Naive B cell (primary cell): ENCODE measurements around the gene GPR32. TPM values are rescaled to one million over a fixed set of nuclear protein-coding genes. Genes with fewer than 3 reads are reported as not detected.

Source experiments
- ATAC-seq, 2 donors: fragments of 150-1000 bp; cut with Tn5 transposase; 2 replicates each; pipeline ENCODE4 v1.10.0; 2021; ENCODE audit warnings: low read depth in 2 of 2, mild to moderate bottlenecking in 2 of 2, moderate library complexity in 2 of 2
- DNase-seq: peaks from one replicate; pipeline ENCODE4 v3.0.0; 2022
- H3K27ac Mint-ChIP-seq, 6 donors: one replicate each; pipeline ENCODE4 v1.8.0; 2020 to 2022; ENCODE audit warnings: mild to moderate bottlenecking in 6 of 6, mixed read lengths in 6 of 6, moderate library complexity in 5 of 6, inconsistent platforms in 2 of 6
- H3K27me3 Mint-ChIP-seq, 3 donors: one replicate each; pipeline ENCODE4 v1.8.0; 2021 to 2022; ENCODE audit warnings: mixed read lengths in 3 of 3, mild to moderate bottlenecking in 1 of 3
- H3K36me3 Mint-ChIP-seq, 2 donors: one replicate each; pipeline ENCODE4 v1.8.0; 2020 to 2022; ENCODE audit warnings: mixed read lengths in 2 of 2, inconsistent platforms in 1 of 2, mild to moderate bottlenecking in 1 of 2
- H3K4me1 Mint-ChIP-seq, 3 donors: one replicate each; pipeline ENCODE4 v1.8.0; 2020 to 2022; ENCODE audit warnings: mixed read lengths in 3 of 3, inconsistent platforms in 1 of 3, mild to moderate bottlenecking in 1 of 3, moderate library complexity in 1 of 3
- H3K4me3 Mint-ChIP-seq, 8 donors: one replicate each; pipeline ENCODE4 v1.8.0; 2020 to 2022; ENCODE audit warnings: mild to moderate bottlenecking in 8 of 8, mixed read lengths in 8 of 8, moderate library complexity in 8 of 8, inconsistent platforms in 2 of 8
- H3K9me3 Mint-ChIP-seq, 7 donors: one replicate each; pipeline ENCODE4 v1.8.0; 2020 to 2022; ENCODE audit warnings: mixed read lengths in 7 of 7, mild to moderate bottlenecking in 5 of 7, inconsistent platforms in 2 of 7, moderate library complexity in 1 of 7
- polyA plus RNA-seq, 6 donors: library from polyadenylated mRNA; unstranded; fragments of 300-500 nt; fragmentation: Illumina TruSeq; gene quantifications; one replicate each; pipeline ENCODE4 v1.2.3, GENCODE V29; 2021; ENCODE audit warnings: low read depth in 6 of 6

Gene GPR32
- polyA plus RNA-seq, 6 donors from 2014 or later: not detected

- H3K36me3 Mint-ChIP-seq: no peaks in the 10 kb centered on the region
- ATAC-seq (no peak), DNase-seq (no peak)
- H3K4me3 Mint-ChIP-seq: no peak overlapping the region
- H3K9me3 Mint-ChIP-seq: no peaks in the 10 kb centered on the region
- H3K27ac Mint-ChIP-seq: no peak overlapping the region
- peaks cover 0 to 5% (median 0%) of the 10 kb centered on the region in 3 donors for H3K27me3 Mint-ChIP-seq
- H3K4me1 Mint-ChIP-seq: peaks cover 5 to 10% (median 6%) of the 10 kb centered on the region in 3 donors
Measured at GRCh38 chr19:50793558-50794065, 23.3 kb downstream of the GPR32 start.

GRCh38 chr19:50794074-50794875 is 24.0 kb downstream of the GPR32 start:
- Mint-ChIP-seq H3K4me1 (peaks cover 5 to 10% (median 6%) of the 10 kb centered on the region in 3 donors), H3K27me3 (peaks cover 0 to 5% (median 0%) of the 10 kb centered on the region in 3 donors), H3K27ac (peak overlapping the region in 1 of 6 donors; percentile 56), H3K4me3 (no peak overlapping the region), H3K36me3 (no peaks in the 10 kb centered on the region), H3K9me3 (no peaks in the 10 kb centered on the region)
- DNase-seq: no peak
- peak; percentile 25 to 53 for ATAC-seq

GRCh38 chr19:50794876-50795663 is 24.8 kb downstream of the GPR32 start:
- ATAC-seq (peak in 1 of 2 donors; percentile 14), DNase-seq (no peak)
- Mint-ChIP-seq H3K36me3 (no peaks in the 10 kb centered on the region), H3K9me3 (no peaks in the 10 kb centered on the region), H3K4me3 (peak overlapping the region in 1 of 8 donors; percentile 1), H3K27ac (peak overlapping the region in 3 of 6 donors; percentile 56 to 69 (median 63)), H3K4me1 (peaks cover 6 to 10% (median 7%) of the 10 kb centered on the region in 3 donors), H3K27me3 (peaks cover 0 to 5% (median 0%) of the 10 kb centered on the region in 3 donors)

- no peaks in the 10 kb centered on the region for H3K9me3 Mint-ChIP-seq
- peaks cover 0 to 5% (median 0%) of the 10 kb centered on the region in 3 donors for H3K27me3 Mint-ChIP-seq
- DNase-seq (no peak), ATAC-seq (no peak)
- H3K27ac Mint-ChIP-seq: peak overlapping the region in 1 of 6 donors; percentile 63
- H3K4me1 Mint-ChIP-seq: peaks cover 6 to 10% (median 10%) of the 10 kb centered on the region in 3 donors
- peak overlapping the region in 1 of 8 donors; percentile 1 for H3K4me3 Mint-ChIP-seq
- no peaks in the 10 kb centered on the region for H3K36me3 Mint-ChIP-seq
Measured at GRCh38 chr19:50795664-50796073, 25.4 kb downstream of the GPR32 start.

GRCh38 chr19:50796128-50796633 is 25.9 kb downstream of the GPR32 start:
- Mint-ChIP-seq H3K36me3 (peaks cover 0 to 5% of the 10 kb centered on the region in 2 donors), H3K27ac (no peak overlapping the region), H3K4me3 (no peak overlapping the region), H3K4me1 (peaks cover 6 to 13% (median 11%) of the 10 kb centered on the region in 3 donors), H3K27me3 (peaks cover 0 to 3% (median 0%) of the 10 kb centered on the region in 3 donors), H3K9me3 (no peaks in the 10 kb centered on the region)
- no peak for DNase-seq
- ATAC-seq: no peak

DNA sequence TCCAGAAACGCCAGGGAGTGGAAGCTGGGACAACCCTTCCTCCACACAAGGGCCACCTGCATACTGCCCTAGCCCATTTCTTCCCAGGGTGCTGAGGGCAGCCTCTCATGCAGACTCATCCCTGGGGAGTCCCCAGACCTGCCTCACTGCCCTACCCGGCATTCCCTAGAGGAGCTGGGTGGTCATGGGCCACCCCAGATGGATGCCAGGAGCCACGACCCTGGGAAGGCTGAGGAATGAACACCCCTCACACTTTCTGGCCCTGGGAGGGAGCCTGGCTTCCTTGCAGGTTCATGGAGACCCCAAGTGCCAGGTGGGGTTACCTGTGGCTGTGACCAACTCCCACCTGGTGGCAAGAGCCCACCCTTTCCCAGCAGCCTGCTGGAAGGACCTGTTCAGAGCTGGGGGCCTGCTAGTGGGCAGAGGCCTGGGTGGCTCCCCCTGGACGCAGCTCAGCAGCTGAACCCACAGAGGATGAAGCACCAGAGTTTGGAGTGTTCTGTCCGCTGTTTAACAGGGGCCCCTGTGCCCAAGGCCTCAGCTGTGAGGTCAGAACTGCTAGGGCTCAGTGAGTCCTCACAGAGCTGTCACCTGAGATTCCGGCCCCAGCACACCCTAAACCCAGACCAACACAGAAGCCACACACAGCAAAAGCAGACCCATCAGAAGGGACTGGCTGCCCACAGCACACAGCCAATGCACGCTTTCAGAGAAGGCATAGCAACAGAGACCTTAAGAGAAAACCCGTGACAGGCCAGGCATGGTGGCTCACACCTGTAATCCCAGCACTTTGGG is 26.6 kb downstream of the GPR32 start:
- H3K4me3 Mint-ChIP-seq: no peak overlapping the region
- no peaks in the 10 kb centered on the region for H3K9me3 Mint-ChIP-seq
- DNase-seq (no peak), ATAC-seq (no peak)
- peaks cover 0 to 6% of the 10 kb centered on the region in 2 donors for H3K36me3 Mint-ChIP-seq
- peak overlapping the region in 1 of 6 donors; percentile 78 for H3K27ac Mint-ChIP-seq
- H3K4me1 Mint-ChIP-seq: peaks cover 8 to 14% (median 10%) of the 10 kb centered on the region in 3 donors
- no peaks in the 10 kb centered on the region for H3K27me3 Mint-ChIP-seq

- H3K9me3 Mint-ChIP-seq: no peaks in the 10 kb centered on the region
Measured at GRCh38 chr19:50797429-50797780, 27.1 kb downstream of the GPR32 start.

GRCh38 chr19:50797781-50798658 is 27.8 kb downstream of the GPR32 start:
- peaks cover 18 to 19% (median 18%) of the 10 kb centered on the region in 3 donors for H3K4me1 Mint-ChIP-seq
- no peaks in the 10 kb centered on the region for H3K9me3 Mint-ChIP-seq
- H3K36me3 Mint-ChIP-seq: peaks cover 0 to 6% of the 10 kb centered on the region in 2 donors
- no peak for ATAC-seq
- no peak overlapping the region for H3K4me3 Mint-ChIP-seq
- DNase-seq: no peak
- H3K27me3 Mint-ChIP-seq: no peaks in the 10 kb centered on the region
- H3K27ac Mint-ChIP-seq: no peak overlapping the region

More at GRCh38 chr19:50797429-50797780, 27.1 kb downstream of the GPR32 start:
- H3K4me1 Mint-ChIP-seq: peaks cover 12 to 14% (median 13%) of the 10 kb centered on the region in 3 donors
- H3K36me3 Mint-ChIP-seq: peaks cover 0 to 6% of the 10 kb centered on the region in 2 donors
- no peak for DNase-seq
- ATAC-seq: no peak
- H3K27ac Mint-ChIP-seq: no peak overlapping the region
- no peaks in the 10 kb centered on the region for H3K27me3 Mint-ChIP-seq
- no peak overlapping the region for H3K4me3 Mint-ChIP-seq

GRCh38 chr19:50798659-50799546 is 28.6 kb downstream of the GPR32 start:
- Mint-ChIP-seq H3K27ac (no peak overlapping the region), H3K9me3 (no peaks in the 10 kb centered on the region), H3K4me3 (no peak overlapping the region), H3K27me3 (no peaks in the 10 kb centered on the region), H3K36me3 (peaks cover 0 to 6% of the 10 kb centered on the region in 2 donors), H3K4me1 (peaks cover 25 to 28% (median 27%) of the 10 kb centered on the region in 3 donors)
- ATAC-seq (no peak), DNase-seq (no peak)

DNA sequence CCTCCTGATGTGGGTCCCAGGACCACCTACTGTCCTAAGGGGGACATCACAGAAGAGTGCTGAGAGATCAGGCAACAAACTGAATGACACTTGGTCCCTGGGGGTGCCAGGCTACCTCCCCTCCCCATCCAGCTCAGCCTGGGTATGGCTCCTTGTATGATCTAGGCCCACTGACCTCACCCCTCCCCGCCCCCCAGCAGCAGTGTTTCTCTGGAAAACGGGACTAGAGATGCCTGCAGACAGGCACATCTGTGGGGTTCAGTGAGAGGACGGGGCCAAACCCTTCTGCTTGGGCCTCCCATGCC is 29.2 kb downstream of the GPR32 start:
- H3K4me3 Mint-ChIP-seq: no peak overlapping the region
- no peak overlapping the region for H3K27ac Mint-ChIP-seq
- peaks cover 0 to 2% (median 0%) of the 10 kb centered on the region in 7 donors for H3K9me3 Mint-ChIP-seq
- DNase-seq (no peak), ATAC-seq (no peak)
- no peaks in the 10 kb centered on the region for H3K27me3 Mint-ChIP-seq
- H3K4me1 Mint-ChIP-seq: peaks cover 25 to 30% (median 26%) of the 10 kb centered on the region in 3 donors
- peaks cover 0 to 6% of the 10 kb centered on the region in 2 donors for H3K36me3 Mint-ChIP-seq

- peaks cover 0 to 6% of the 10 kb centered on the region in 2 donors for H3K36me3 Mint-ChIP-seq
- DNase-seq: no peak
- peaks cover 0 to 2% (median 0%) of the 10 kb centered on the region in 7 donors for H3K9me3 Mint-ChIP-seq
- H3K4me1 Mint-ChIP-seq: peaks cover 35 to 41% (median 40%) of the 10 kb centered on the region in 3 donors
- no peaks in the 10 kb centered on the region for H3K27me3 Mint-ChIP-seq
- H3K4me3 Mint-ChIP-seq: peak overlapping the region in 2 of 8 donors; percentile 22 to 68
- peak overlapping the region in 3 of 6 donors; percentile 10 to 26 (median 17) for H3K27ac Mint-ChIP-seq
- ATAC-seq: no peak
Measured at GRCh38 chr19:50801107-50801506, 30.8 kb downstream of the GPR32 start.
